Parathyroid adenoma (tissue), 2 donors: ENCODE results near the gene PRKG1.

Source experiments
- H2AFZ ChIP-seq: fragments of 300-600 bp; sonication (generic); one replicate; pipeline ENCODE4 v1.7.0; 2017; ENCODE audit warnings: antibody characterized with exemption, mild to moderate bottlenecking
- H3K27ac ChIP-seq: fragments of 300-600 bp; sonication (generic); one replicate; pipeline ENCODE4 v1.7.0; 2017
- H3K27me3 ChIP-seq: fragments of 300-600 bp; sonication (generic); one replicate; pipeline ENCODE4 v1.7.0; 2017; ENCODE audit warnings: low read length; ENCODE audit not compliant: control insufficient read depth, insufficient read depth
- H3K36me3 ChIP-seq: fragments of 300-600 bp; sonication (generic); one replicate; pipeline ENCODE4 v1.7.0; 2017; ENCODE audit warnings: low read length; ENCODE audit not compliant: control insufficient read depth, insufficient read depth
- H3K4me1 ChIP-seq: fragments of 300-600 bp; sonication (generic); one replicate; pipeline ENCODE4 v1.7.0; 2017; ENCODE audit warnings: control low read depth
- H3K4me2 ChIP-seq: fragments of 300-600 bp; sonication (generic); one replicate; pipeline ENCODE4 v1.7.0; 2017; ENCODE audit warnings: low read length
- H3K4me3 ChIP-seq: fragments of 300-600 bp; sonication (generic); one replicate; pipeline ENCODE4 v1.7.0; 2017; ENCODE audit warnings: low read depth, low read length
- H3K79me2 ChIP-seq: fragments of 300-600 bp; sonication (generic); one replicate; pipeline ENCODE4 v1.7.0; 2017; ENCODE audit warnings: control low read depth
- H3K9ac ChIP-seq: fragments of 300-600 bp; sonication (generic); one replicate; pipeline ENCODE4 v1.7.0; 2017; ENCODE audit warnings: mild to moderate bottlenecking
- H3K9me3 ChIP-seq: fragments of 300-600 bp; sonication (generic); one replicate; pipeline ENCODE4 v1.7.0; 2017; ENCODE audit warnings: low read length; ENCODE audit not compliant: control insufficient read depth
- CTCF ChIP-seq: fragments of 300-600 bp; sonication (generic); IDR thresholded peaks from one replicate; pipeline ENCODE4 v1.7.0; 2017; ENCODE audit warnings: antibody characterized with exemption, mild to moderate bottlenecking
- donor health status: primary hyperparathyroidism.

Gene PRKG1

DNA sequence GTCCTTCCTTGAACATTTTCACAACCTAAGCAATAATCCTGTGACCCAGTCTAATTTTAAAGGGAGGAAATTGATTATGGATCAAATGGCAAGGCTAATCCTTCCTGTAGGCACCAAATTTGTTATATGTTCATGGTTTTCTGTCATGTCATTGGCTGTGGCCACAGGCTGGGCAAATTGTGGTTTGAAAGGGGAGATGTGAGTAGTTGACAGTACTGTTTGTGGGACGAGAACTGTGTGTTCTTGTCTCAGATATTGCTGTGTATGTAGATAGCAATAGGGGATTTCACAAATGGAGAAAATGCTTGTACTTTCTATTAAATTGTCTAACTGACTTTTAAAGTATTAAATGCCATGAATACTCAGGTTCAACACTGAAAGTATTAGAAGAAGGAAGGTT is 8.1 kb upstream of the PRKG1 start:
- Histone ChIP-seq H3K9ac (no peak overlapping the region), H3K36me3 (no peaks in the 10 kb centered on the region), H3K4me1 (no peaks in the 10 kb centered on the region), H2AFZ (no peak overlapping the region), H3K9me3 (no peaks in the 10 kb centered on the region), H3K27me3 (no peaks in the 10 kb centered on the region), H3K27ac (no peak overlapping the region), H3K79me2 (no peaks in the 10 kb centered on the region), H3K4me2 (no peak overlapping the region), H3K4me3 (no peak overlapping the region)
- no peak for TF ChIP-seq CTCF

DNA sequence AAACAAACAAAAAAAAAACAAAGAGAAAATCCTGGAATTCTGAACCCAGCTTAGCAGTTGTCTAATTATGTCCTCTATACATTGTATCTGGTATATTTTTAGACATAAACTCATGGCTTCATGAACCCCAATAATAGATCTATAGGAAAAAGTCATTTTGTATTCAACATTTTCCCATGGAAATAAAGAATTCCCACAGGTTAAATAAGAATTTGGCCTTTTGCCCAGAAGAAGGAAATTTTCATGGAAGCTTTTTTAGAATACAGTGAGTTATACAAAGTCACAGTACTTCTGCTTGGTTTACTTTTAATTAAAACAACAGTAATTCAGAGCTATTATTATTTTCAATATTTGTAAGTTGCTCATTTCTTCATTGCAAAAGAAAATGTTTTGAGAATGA is 2.1 kb upstream of the PRKG1 start:
- TF ChIP-seq CTCF, result no peak
- Histone ChIP-seq H3K4me1 (no peaks in the 10 kb centered on the region), H3K79me2 (no peaks in the 10 kb centered on the region), H3K9ac (no peak overlapping the region), H3K4me3 (no peak overlapping the region), H3K9me3 (no peaks in the 10 kb centered on the region), H3K36me3 (no peaks in the 10 kb centered on the region), H3K27me3 (no peaks in the 10 kb centered on the region), H3K4me2 (no peak overlapping the region), H2AFZ (no peak overlapping the region), H3K27ac (no peak overlapping the region)

GRCh38 chr10:51072921-51073434 is 1.3 kb upstream of the PRKG1 start:
- Histone ChIP-seq H3K27me3 (no peaks in the 10 kb centered on the region), H3K4me3 (no peak overlapping the region), H2AFZ (peak overlapping the region; percentile 89), H3K79me2 (no peaks in the 10 kb centered on the region), H3K4me1 (no peaks in the 10 kb centered on the region), H3K9ac (no peak overlapping the region), H3K9me3 (no peaks in the 10 kb centered on the region), H3K27ac (peak overlapping the region; percentile 88), H3K36me3 (no peaks in the 10 kb centered on the region), H3K4me2 (peak overlapping the region; percentile 85)
- no peak for TF ChIP-seq CTCF

DNA sequence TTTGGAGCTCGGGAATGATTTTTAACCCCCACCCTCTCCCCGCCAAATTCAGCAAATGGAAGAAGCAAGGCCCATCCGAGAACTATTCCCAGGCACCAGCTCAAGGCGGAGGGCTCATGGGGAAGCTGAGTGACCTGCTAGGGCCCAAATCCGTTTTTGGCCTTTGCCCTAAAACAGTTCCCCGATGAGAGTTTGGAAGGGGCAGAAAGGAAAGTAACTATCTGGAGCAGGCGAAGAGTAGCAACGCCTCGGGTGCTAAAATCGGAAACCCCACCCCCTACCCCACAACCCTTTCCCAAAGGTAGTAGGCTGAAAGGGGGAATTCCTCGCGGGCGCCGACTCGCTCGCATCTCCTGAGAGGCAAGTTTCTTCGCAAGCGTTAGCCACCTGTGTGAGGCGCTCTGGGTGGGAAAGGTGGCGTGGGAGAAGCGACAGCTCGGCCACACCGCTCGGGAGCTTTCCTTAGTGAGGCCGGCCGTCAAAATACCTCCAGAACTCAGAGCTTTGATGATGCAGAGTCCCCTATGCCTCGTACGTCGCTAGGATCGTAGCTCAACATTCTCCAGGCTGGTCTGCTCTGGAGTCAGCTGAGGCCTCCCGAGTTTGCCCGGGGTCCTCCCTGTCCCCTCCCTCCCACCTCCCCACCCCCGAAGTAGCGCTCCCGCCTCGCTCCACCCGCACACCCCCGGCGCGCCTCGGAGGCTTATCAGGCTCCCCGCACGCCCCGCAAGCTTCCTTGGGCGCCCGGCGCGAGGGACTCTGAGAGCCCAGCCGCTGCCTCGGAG is 642 bp upstream of the PRKG1 start:
- Histone ChIP-seq H3K4me1 (no peaks in the 10 kb centered on the region), H2AFZ (peak overlapping the region; percentile 89), H3K9me3 (no peaks in the 10 kb centered on the region), H3K9ac (no peak overlapping the region), H3K4me3 (peak overlapping the region; percentile 83), H3K36me3 (no peaks in the 10 kb centered on the region), H3K4me2 (peak overlapping the region; percentile 85), H3K79me2 (no peaks in the 10 kb centered on the region), H3K27me3 (no peaks in the 10 kb centered on the region), H3K27ac (peak overlapping the region; percentile 88)
- peak; percentile 10 for TF ChIP-seq CTCF
